Trophoblast cell (in vitro differentiated cells and primary cell): ENCODE results near the gene TALDO1.

Experiments
- DNase-seq, 2 donors: peaks; one replicate each; pipeline ENCODE4 v3.0.0-alpha.2; 2016
- H2AFZ ChIP-seq: 2 replicates; pipeline ENCODE4 v1.6.1; 2013; ENCODE audit warnings: low read length, moderate library complexity, mild to moderate bottlenecking; ENCODE audit not compliant: insufficient read depth, poor library complexity
- H2AK5ac ChIP-seq: 2 replicates; pipeline ENCODE4 v1.6.1; 2013; ENCODE audit warnings: mild to moderate bottlenecking, low read length
- H2BK120ac ChIP-seq: 2 replicates; pipeline ENCODE4 v1.6.1; 2013; ENCODE audit warnings: low read length, mild to moderate bottlenecking, moderate library complexity; ENCODE audit not compliant: insufficient read depth, poor library complexity
- H2BK12ac ChIP-seq: 2 replicates; pipeline ENCODE4 v1.6.1; 2013; ENCODE audit warnings: mild to moderate bottlenecking, low read length, moderate library complexity
- H2BK5ac ChIP-seq: 2 replicates; pipeline ENCODE4 v1.6.1; 2013; ENCODE audit warnings: low read length, low read depth, moderate library complexity, mild to moderate bottlenecking; ENCODE audit not compliant: poor library complexity
- H3K14ac ChIP-seq: 2 replicates; pipeline ENCODE4 v1.6.1; 2013; ENCODE audit warnings: mild to moderate bottlenecking, low read length
- H3K18ac ChIP-seq: 2 replicates; pipeline ENCODE4 v1.6.1; 2013; ENCODE audit warnings: mild to moderate bottlenecking, low read length
- H3K23ac ChIP-seq: 2 replicates; pipeline ENCODE4 v1.6.1; 2013; ENCODE audit warnings: low read length
- H3K27ac ChIP-seq: 2 replicates; pipeline ENCODE4 v1.5.1; 2013; ENCODE audit warnings: low read depth, mild to moderate bottlenecking, inconsistent platforms, low read length, moderate library complexity
- H3K27me3 ChIP-seq: 2 replicates; pipeline ENCODE4 v1.6.1; 2013; ENCODE audit warnings: inconsistent platforms, mild to moderate bottlenecking, low read length, moderate library complexity; ENCODE audit not compliant: insufficient read depth
- H3K36me3 ChIP-seq, 2 experiments: 1 replicate in 1 of 2; 2 replicates in 1 of 2; pipeline ENCODE4 v1.6.1; 2013; ENCODE audit warnings: low read length in 2 of 2, mild to moderate bottlenecking in 2 of 2, moderate library complexity in 1 of 2; ENCODE audit not compliant: insufficient read depth in 2 of 2, control insufficient read depth in 1 of 2
- H3K4ac ChIP-seq: 2 replicates; pipeline ENCODE4 v1.6.1; 2013; ENCODE audit warnings: low read depth, mild to moderate bottlenecking, low read length, moderate library complexity
- H3K4me1 ChIP-seq, 2 experiments: 1 replicate in 1 of 2; 2 replicates in 1 of 2; pipeline ENCODE4 v1.6.1; 2013; ENCODE audit warnings: low read length in 2 of 2, mild to moderate bottlenecking in 2 of 2, moderate library complexity in 1 of 2; ENCODE audit not compliant: insufficient read depth in 2 of 2, control insufficient read depth in 1 of 2
- H3K4me2 ChIP-seq: 2 replicates; pipeline ENCODE4 v1.6.1; 2013; ENCODE audit warnings: inconsistent platforms, mild to moderate bottlenecking, low read length, moderate library complexity
- H3K4me3 ChIP-seq: 2 replicates; pipeline ENCODE4 v1.5.1; 2013; ENCODE audit warnings: mild to moderate bottlenecking, low read depth, low read length, inconsistent platforms
- H3K79me1 ChIP-seq: one replicate; pipeline ENCODE4 v1.6.1; 2013; ENCODE audit warnings: low read length
- H3K79me2 ChIP-seq: 2 replicates; pipeline ENCODE4 v1.6.1; 2013; ENCODE audit warnings: low read length, mild to moderate bottlenecking; ENCODE audit not compliant: control insufficient read depth, insufficient read depth, poor library complexity
- H3K9ac ChIP-seq: 2 replicates; pipeline ENCODE4 v1.6.1; 2013; ENCODE audit warnings: mild to moderate bottlenecking, low read length
- H3K9me3 ChIP-seq: 2 replicates; pipeline ENCODE4 v1.6.1; 2013; ENCODE audit warnings: low read depth, mild to moderate bottlenecking, control low read depth, inconsistent platforms, low read length; ENCODE audit not compliant: insufficient read depth
- H4K12ac ChIP-seq: 2 replicates; pipeline ENCODE4 v1.6.1; 2013; ENCODE audit warnings: low read depth, mild to moderate bottlenecking, low read length, moderate library complexity
- H4K8ac ChIP-seq: 2 replicates; pipeline ENCODE4 v1.6.1; 2013; ENCODE audit warnings: low read depth, mild to moderate bottlenecking, low read length, moderate library complexity
- H4K91ac ChIP-seq: one replicate; pipeline ENCODE4 v1.6.1; 2013; ENCODE audit warnings: low read depth, mild to moderate bottlenecking, low read length, moderate library complexity
- WGBS: extraction: QIAGEN DNeasy Blood & Tissue Kit; methylation state at CpG from one replicate; pipeline ENCODE4 v1.1.7; 2013; ENCODE audit warnings: missing lambda C conversion rate; ENCODE audit not compliant: insufficient read length, insufficient coverage; ENCODE audit errors: extremely low coverage; 5-methylcytosine and 5-hydroxymethylcytosine counted together

TALDO1 gene

GRCh38 chr11:778976-779954 lies 32.0 kb downstream of the TALDO1 start:
- H3K4me1 ChIP-seq, result peaks cover 17 to 20% of the 10 kb centered on the region in 2 experiments
- no CpG with 5 or more reads among the region's 23 CpGs for WGBS
- H3K23ac ChIP-seq, result no peak overlapping the region
- peak overlapping the region; percentile 8 for H3K4me3 ChIP-seq
- DNase-seq, result no peak
- no peak overlapping the region for H2AFZ ChIP-seq
- no peaks in the 10 kb centered on the region for H3K9me3 ChIP-seq
- no peak overlapping the region for H2BK5ac ChIP-seq
- no peak overlapping the region for H3K4ac ChIP-seq
- H3K36me3 ChIP-seq, result peaks cover 10 to 11% of the 10 kb centered on the region in 2 experiments
- no peak overlapping the region for H4K91ac ChIP-seq
- peak overlapping the region; percentile 25 for H3K18ac ChIP-seq
- H4K8ac ChIP-seq, result no peak overlapping the region
- H3K9ac ChIP-seq, result no peak overlapping the region
- H3K27me3 ChIP-seq, result no peaks in the 10 kb centered on the region
- no peak overlapping the region for H2BK120ac ChIP-seq
- no peak overlapping the region for H2BK12ac ChIP-seq
- no peak overlapping the region for H4K12ac ChIP-seq
- H3K4me2 ChIP-seq, result no peak overlapping the region
- peaks cover 19% of the 10 kb centered on the region for H3K79me2 ChIP-seq
- no peak overlapping the region for H3K14ac ChIP-seq
- peaks cover 11% of the 10 kb centered on the region for H3K79me1 ChIP-seq
- H2AK5ac ChIP-seq, result no peak overlapping the region
- H3K27ac ChIP-seq, result no peak overlapping the region

- no peak overlapping the region for H2BK5ac ChIP-seq
- WGBS, result no CpG with 5 or more reads among the region's 16 CpGs
- no peak overlapping the region for H3K23ac ChIP-seq
Observed at GRCh38 chr11:779955-780532, 32.8 kb downstream of the TALDO1 start.

GRCh38 chr11:782264-783174 lies 35.3 kb downstream of the TALDO1 start:
- H3K18ac ChIP-seq, result no peak overlapping the region
- no peak overlapping the region for H2BK12ac ChIP-seq
- H3K27ac ChIP-seq, result no peak overlapping the region
- H3K79me1 ChIP-seq, result peaks cover 3% of the 10 kb centered on the region
- peak overlapping the region; percentile 7 for H3K4me3 ChIP-seq
- no peak overlapping the region for H4K12ac ChIP-seq
- H3K27me3 ChIP-seq, result no peaks in the 10 kb centered on the region
- no peak overlapping the region for H3K23ac ChIP-seq
- peaks cover 8% of the 10 kb centered on the region for H3K79me2 ChIP-seq
- H4K91ac ChIP-seq, result no peak overlapping the region
- no peak overlapping the region for H3K9ac ChIP-seq
- H3K9me3 ChIP-seq, result peaks cover 2% of the 10 kb centered on the region
- H3K4ac ChIP-seq, result no peak overlapping the region
- DNase-seq, result no peak
- WGBS, result no CpG with 5 or more reads among the region's 36 CpGs
- no peak overlapping the region for H2AK5ac ChIP-seq
- H2BK120ac ChIP-seq, result no peak overlapping the region
- no peak overlapping the region for H2AFZ ChIP-seq
- H3K14ac ChIP-seq, result no peak overlapping the region
- no peak overlapping the region for H4K8ac ChIP-seq
- no peak overlapping the region for H2BK5ac ChIP-seq
- peaks cover 9 to 10% of the 10 kb centered on the region in 2 experiments for H3K36me3 ChIP-seq
- H3K4me1 ChIP-seq, result peaks cover 7 to 8% of the 10 kb centered on the region in 2 experiments
- no peak overlapping the region for H3K4me2 ChIP-seq

More at GRCh38 chr11:779955-780532, 32.8 kb downstream of the TALDO1 start:
- no peak overlapping the region for H2AK5ac ChIP-seq
- H3K4me2 ChIP-seq, result no peak overlapping the region
- H3K27ac ChIP-seq, result no peak overlapping the region
- no peak overlapping the region for H3K9ac ChIP-seq
- H2AFZ ChIP-seq, result no peak overlapping the region
- no peak overlapping the region for H4K8ac ChIP-seq
- no peak overlapping the region for H3K14ac ChIP-seq
- H4K91ac ChIP-seq, result no peak overlapping the region
- H3K36me3 ChIP-seq, result peaks cover 9 to 10% of the 10 kb centered on the region in 2 experiments
- no peak overlapping the region for H2BK12ac ChIP-seq
- no peak for DNase-seq
- H3K18ac ChIP-seq, result no peak overlapping the region
- no peak overlapping the region for H3K4ac ChIP-seq
- H2BK120ac ChIP-seq, result no peak overlapping the region
- no peaks in the 10 kb centered on the region for H3K9me3 ChIP-seq
- H3K27me3 ChIP-seq, result no peaks in the 10 kb centered on the region
- no peak overlapping the region for H4K12ac ChIP-seq
- no peak overlapping the region for H3K4me3 ChIP-seq
- peaks cover 19% of the 10 kb centered on the region for H3K79me2 ChIP-seq
- peaks cover 16 to 19% of the 10 kb centered on the region in 2 experiments for H3K4me1 ChIP-seq
- peaks cover 11% of the 10 kb centered on the region for H3K79me1 ChIP-seq

- no peak overlapping the region for H3K23ac ChIP-seq
- H3K14ac ChIP-seq, result no peak overlapping the region
- peaks cover 2% of the 10 kb centered on the region for H3K9me3 ChIP-seq
- H2AK5ac ChIP-seq, result no peak overlapping the region
- no peak overlapping the region for H2BK5ac ChIP-seq
- no peak overlapping the region for H3K4me3 ChIP-seq
- peaks cover 2 to 3% of the 10 kb centered on the region in 2 experiments for H3K4me1 ChIP-seq
- H2BK12ac ChIP-seq, result no peak overlapping the region
- no peak overlapping the region for H3K4ac ChIP-seq
- peak overlapping the region; percentile 39 for H4K12ac ChIP-seq
- H3K79me1 ChIP-seq, result no peaks in the 10 kb centered on the region
- no peak overlapping the region for H2AFZ ChIP-seq
- peaks cover 9 to 10% of the 10 kb centered on the region in 2 experiments for H3K36me3 ChIP-seq
- H4K8ac ChIP-seq, result no peak overlapping the region
- no peaks in the 10 kb centered on the region for H3K27me3 ChIP-seq
- H3K4me2 ChIP-seq, result no peak overlapping the region
- WGBS, result no CpG with 5 or more reads among the region's 24 CpGs
- no peak overlapping the region for H2BK120ac ChIP-seq
- H4K91ac ChIP-seq, result no peak overlapping the region
- H3K27ac ChIP-seq, result no peak overlapping the region
- H3K9ac ChIP-seq, result no peak overlapping the region
- H3K79me2 ChIP-seq, result no peaks in the 10 kb centered on the region
- no peak overlapping the region for H3K18ac ChIP-seq
- DNase-seq, result peak; percentile 50 to 70
Observed at GRCh38 chr11:783581-784015, 36.3 kb downstream of the TALDO1 start.
